Tibial nerve (tissue), 3 donors: ENCODE results near the gene ERF.

Experiments used
- POLR2A ChIP-seq, 2 donors: fragments of 450-650 bp; IDR thresholded peaks; one replicate each; pipeline ENCODE4 v1.6.1; 2017; ENCODE audit warnings: antibody characterized with exemption in 2 of 2, mild to moderate bottlenecking in 2 of 2, moderate library complexity in 2 of 2
- TF ChIP-seq, protein P1 (sequence below), 5 experiments: fragments of 200-600 bp in 3 of 5; fragments of 450-650 bp in 2 of 5; sonication (generic) in 3 of 5; IDR thresholded peaks; one replicate each; pipeline ENCODE4 v1.5.1; 2016 to 2019; ENCODE audit warnings: antibody characterized with exemption in 5 of 5, mild to moderate bottlenecking in 3 of 5, moderate library complexity in 2 of 5

- TF ChIP-seq POLR2A (IDR thresholded peaks at IDR 0.05), result no peak
- TF ChIP-seq, protein P1, sequence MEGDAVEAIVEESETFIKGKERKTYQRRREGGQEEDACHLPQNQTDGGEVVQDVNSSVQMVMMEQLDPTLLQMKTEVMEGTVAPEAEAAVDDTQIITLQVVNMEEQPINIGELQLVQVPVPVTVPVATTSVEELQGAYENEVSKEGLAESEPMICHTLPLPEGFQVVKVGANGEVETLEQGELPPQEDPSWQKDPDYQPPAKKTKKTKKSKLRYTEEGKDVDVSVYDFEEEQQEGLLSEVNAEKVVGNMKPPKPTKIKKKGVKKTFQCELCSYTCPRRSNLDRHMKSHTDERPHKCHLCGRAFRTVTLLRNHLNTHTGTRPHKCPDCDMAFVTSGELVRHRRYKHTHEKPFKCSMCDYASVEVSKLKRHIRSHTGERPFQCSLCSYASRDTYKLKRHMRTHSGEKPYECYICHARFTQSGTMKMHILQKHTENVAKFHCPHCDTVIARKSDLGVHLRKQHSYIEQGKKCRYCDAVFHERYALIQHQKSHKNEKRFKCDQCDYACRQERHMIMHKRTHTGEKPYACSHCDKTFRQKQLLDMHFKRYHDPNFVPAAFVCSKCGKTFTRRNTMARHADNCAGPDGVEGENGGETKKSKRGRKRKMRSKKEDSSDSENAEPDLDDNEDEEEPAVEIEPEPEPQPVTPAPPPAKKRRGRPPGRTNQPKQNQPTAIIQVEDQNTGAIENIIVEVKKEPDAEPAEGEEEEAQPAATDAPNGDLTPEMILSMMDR (IDR thresholded peaks at IDR 0.05), result no peak
Observed at GRCh38 chr19:42233678-42234292, 21.1 kb downstream of the ERF start.
